ENCODE measurements around the gene MTMR2. TPM values are rescaled to one million over a fixed set of nuclear protein-coding genes. Genes with fewer than 3 reads are reported as not detected.

The MTMR2 gene
- total RNA-seq, 1 donor from 2014 or later: 68.0 TPM

DNA sequence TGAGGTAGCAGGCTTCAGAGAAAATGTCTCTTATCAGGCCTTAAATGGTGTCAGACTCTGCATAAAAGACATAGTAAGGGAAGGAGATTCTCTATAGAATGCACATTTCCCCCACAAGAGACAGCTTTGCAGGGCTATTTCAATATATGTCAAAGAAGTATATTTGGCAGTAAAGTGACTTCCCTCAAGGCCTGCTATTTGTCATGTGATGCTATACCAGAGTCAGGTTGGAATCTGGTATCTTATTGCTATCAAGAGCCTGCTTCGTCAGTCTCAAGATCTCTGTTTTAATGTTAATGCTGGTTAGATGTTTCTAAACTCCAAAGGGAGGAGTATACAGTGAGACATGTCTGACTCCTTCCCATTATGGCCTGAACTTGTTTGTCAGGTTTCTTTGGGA, 40.4 kb upstream of the MTMR2 start:
- no peaks in the 10 kb centered on the region for H3K4me1 Mint-ChIP-seq (ENCODE audit: low read depth, unreplicated experiment)

GRCh38 chr11:95961758-95962157, 37.9 kb upstream of the MTMR2 start:
- Histone ChIP-seq H3K9ac (ENCODE audit: low read length) (no peak overlapping the region), H3K9me3 (ENCODE audit: insufficient read depth, low read depth, low read length) (no peaks in the 10 kb centered on the region)
- no peak overlapping the region for H3K27ac Mint-ChIP-seq (ENCODE audit: unreplicated experiment)

More for the DNA sequence above, 40.4 kb upstream of the MTMR2 start:
- Histone ChIP-seq H2AFZ (ENCODE audit: low read depth, low read length) (no peak overlapping the region), H3K79me2 (ENCODE audit: insufficient read depth, low read length) (no peaks in the 10 kb centered on the region), H3K9ac (ENCODE audit: low read length) (no peak overlapping the region), H3K36me3 (ENCODE audit: insufficient read depth, low read length) (no peaks in the 10 kb centered on the region), H3K4me3 (ENCODE audit: insufficient read depth, low read depth, low read length) (no peak overlapping the region), H4K20me1 (ENCODE audit: insufficient read depth, low read length) (no peaks in the 10 kb centered on the region), H3K27me3 (ENCODE audit: insufficient read depth, low read length) (no peaks in the 10 kb centered on the region), H3K4me2 (ENCODE audit: low read length) (no peak overlapping the region), H3K4me1 (ENCODE audit: insufficient read depth, low read length) (no peaks in the 10 kb centered on the region), H3K27ac (ENCODE audit: low read depth, low read length) (no peak overlapping the region), H3K9me3 (ENCODE audit: insufficient read depth, low read depth, low read length) (no peaks in the 10 kb centered on the region)
- Mint-ChIP-seq H3K27me3 (ENCODE audit: low read depth, unreplicated experiment) (no peaks in the 10 kb centered on the region), H3K27ac (ENCODE audit: unreplicated experiment) (no peak overlapping the region), H3K9me3 (ENCODE audit: unreplicated experiment) (no peaks in the 10 kb centered on the region), H3K36me3 (ENCODE audit: low read depth, unreplicated experiment) (no peaks in the 10 kb centered on the region), H3K4me3 (ENCODE audit: unreplicated experiment) (no peak overlapping the region)
- DNase-seq (ENCODE audit: low read depth): no peak
- no peak for TF ChIP-seq EZH2 (IDR thresholded peaks at IDR 0.05; ENCODE audit: insufficient read depth, low read length)
- TF ChIP-seq CTCF (IDR thresholded peaks at IDR 0.05; ENCODE audit: insufficient read depth, low read depth, low read length): no peak
- no peak for FAIRE-seq

More at GRCh38 chr11:95961758-95962157, 37.9 kb upstream of the MTMR2 start:
- H4K20me1 ChIP-seq (ENCODE audit: insufficient read depth, low read length): no peaks in the 10 kb centered on the region
- no peak overlapping the region for H3K27ac ChIP-seq (ENCODE audit: low read depth, low read length)
- H3K4me1 ChIP-seq (ENCODE audit: insufficient read depth, low read length): no peaks in the 10 kb centered on the region
- no peak overlapping the region for H3K4me3 Mint-ChIP-seq (ENCODE audit: unreplicated experiment)
- H3K4me3 ChIP-seq (ENCODE audit: insufficient read depth, low read depth, low read length): no peak overlapping the region
- no peaks in the 10 kb centered on the region for H3K36me3 Mint-ChIP-seq (ENCODE audit: low read depth, unreplicated experiment)
- no peaks in the 10 kb centered on the region for H3K9me3 Mint-ChIP-seq (ENCODE audit: unreplicated experiment)
- FAIRE-seq (no peak), DNase-seq (ENCODE audit: low read depth) (no peak)
- H3K27me3 Mint-ChIP-seq (ENCODE audit: low read depth, unreplicated experiment): no peaks in the 10 kb centered on the region
- H3K36me3 ChIP-seq (ENCODE audit: insufficient read depth, low read length): no peaks in the 10 kb centered on the region
- no peaks in the 10 kb centered on the region for H3K79me2 ChIP-seq (ENCODE audit: insufficient read depth, low read length)
- no peak overlapping the region for H3K4me2 ChIP-seq (ENCODE audit: low read length)
- H3K27me3 ChIP-seq (ENCODE audit: insufficient read depth, low read length): no peaks in the 10 kb centered on the region
- TF ChIP-seq CTCF (IDR thresholded peaks at IDR 0.05; ENCODE audit: insufficient read depth, low read depth, low read length): no peak
- TF ChIP-seq EZH2 (IDR thresholded peaks at IDR 0.05; ENCODE audit: insufficient read depth, low read length): no peak
- no peaks in the 10 kb centered on the region for H3K4me1 Mint-ChIP-seq (ENCODE audit: low read depth, unreplicated experiment)
- H2AFZ ChIP-seq (ENCODE audit: low read depth, low read length): no peak overlapping the region
